Measurements from ENCODE around the gene RBFOX1.

Gene RBFOX1

GRCh38 chr16:7335991-7336634, 3.5 kb downstream of the RBFOX1 start:
- DNase-seq = no peak

DNA sequence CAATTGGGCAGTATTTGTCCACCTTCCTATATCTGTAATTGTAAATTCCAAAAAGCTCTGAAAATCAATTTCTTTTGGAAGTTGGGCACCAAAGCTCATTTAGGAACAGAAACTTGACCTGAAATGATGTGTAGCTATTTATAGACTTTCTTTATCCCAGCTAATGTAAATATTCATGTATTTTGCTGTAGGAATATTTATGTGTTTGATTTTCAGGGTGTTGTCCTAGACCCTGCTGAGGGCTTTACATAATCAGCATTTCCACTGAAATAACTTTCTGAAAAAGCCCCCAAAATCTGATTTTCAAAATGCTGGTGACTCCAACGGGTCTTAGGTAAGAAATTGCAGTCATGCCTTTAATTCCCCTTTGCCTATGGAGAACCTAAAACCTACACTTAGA, 4.1 kb downstream of the RBFOX1 start:
- no peak for DNase-seq

DNA sequence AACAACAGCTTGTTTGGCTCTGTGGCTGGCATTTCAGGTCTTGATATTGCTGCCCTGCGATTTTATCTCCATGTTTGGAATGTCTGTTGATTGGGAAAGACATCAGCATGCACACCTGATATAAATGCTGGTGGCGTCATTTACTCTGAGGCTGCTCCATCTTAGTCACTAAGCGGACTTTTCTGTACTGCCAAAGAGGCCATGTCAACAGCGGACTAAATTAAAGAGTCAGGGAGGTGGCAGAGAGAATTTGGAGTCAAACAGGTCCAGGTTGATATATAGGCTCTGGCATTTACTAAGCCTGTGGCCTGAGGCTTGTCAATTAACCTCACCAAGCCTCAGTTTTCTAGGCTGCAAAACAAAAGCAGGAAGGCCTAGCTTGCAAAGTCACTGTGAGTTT, 6.2 kb downstream of the RBFOX1 start:
- no peak for DNase-seq

DNA sequence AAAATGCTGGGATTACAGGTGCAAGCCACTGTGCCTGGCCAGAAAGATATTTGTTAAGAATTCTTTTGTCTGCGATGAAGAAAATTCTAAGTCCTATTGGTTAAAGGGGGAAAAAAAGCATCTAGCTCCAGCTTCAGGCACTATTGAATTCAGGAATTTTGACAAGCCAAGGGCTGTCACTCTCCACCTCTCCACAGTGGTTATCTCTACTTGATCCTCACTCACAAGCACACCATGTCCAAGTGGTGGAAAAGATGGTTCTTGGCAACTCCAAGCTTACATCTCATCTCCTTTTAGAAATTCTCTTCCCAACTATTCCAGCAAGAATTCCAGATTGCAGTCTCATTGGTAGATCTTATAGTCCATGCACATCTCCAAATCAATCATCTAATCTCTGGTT, 7.1 kb downstream of the RBFOX1 start:
- no peak for DNase-seq

DNA sequence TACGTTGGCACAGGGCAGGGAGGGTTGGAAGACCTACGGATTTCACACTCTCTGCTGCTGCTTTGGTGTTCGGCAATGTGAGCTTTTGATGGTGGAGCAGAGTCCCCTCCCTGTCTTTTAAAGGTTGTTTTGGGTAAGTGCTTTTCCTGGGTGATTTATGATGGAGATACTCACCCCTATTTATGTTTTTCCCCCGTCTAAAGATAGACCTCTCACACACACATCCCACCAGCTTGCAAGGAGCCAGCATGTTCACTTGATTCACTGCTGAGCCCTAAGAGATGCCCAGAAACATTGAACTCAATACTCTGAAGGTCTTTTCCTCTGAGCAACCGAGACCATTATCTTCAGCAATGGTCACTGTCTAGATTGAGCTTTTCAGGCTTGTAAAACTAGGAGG, 8.3 kb downstream of the RBFOX1 start:
- no peak for DNase-seq

DNA sequence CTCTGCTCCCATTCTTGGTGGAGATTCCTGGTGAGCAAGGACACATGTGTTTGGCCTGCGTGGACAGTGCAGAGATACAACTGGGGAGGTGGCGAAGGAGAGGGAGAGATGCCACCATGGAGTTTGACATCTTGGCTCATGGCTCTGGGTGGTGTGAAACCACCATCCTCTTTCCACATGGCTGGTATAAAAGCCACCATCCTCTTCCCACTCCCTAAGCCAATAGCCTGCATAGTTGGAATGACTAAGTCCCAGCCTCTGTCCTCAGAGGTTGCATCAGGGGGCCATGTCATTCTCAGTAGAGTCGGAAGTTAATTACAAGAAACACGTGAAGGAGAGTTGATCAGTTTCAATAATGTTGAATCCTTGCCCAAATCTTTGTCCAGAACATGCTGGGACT, 10.0 kb downstream of the RBFOX1 start:
- DNase-seq = no peak

DNA sequence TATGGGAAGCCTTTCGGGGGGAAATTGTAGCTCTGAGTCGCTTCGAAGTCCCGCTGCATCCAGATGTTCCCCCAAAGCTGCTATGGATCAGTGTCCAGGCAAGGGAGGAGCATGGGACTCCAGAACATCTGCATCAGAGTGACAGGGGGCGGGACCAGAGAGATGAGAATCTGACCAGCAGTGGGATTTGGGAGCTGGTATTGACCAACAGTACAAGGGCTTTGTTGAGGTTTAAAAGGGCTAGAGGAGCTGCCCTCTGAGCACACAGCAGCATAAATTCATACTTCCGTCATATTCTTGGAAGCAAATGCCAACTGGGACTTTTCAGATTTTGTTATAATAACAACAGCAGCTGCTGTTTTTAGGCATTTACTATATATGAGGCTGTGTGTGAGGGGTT, 10.6 kb downstream of the RBFOX1 start:
- no peak for DNase-seq

- no peak for DNase-seq
These were observed 12.5 kb downstream of the RBFOX1 start for GRCh38 chr16:7344830-7345780.

GRCh38 chr16:7350806-7351205, 18.2 kb downstream of the RBFOX1 start:
- DNase-seq = no peak

DNA sequence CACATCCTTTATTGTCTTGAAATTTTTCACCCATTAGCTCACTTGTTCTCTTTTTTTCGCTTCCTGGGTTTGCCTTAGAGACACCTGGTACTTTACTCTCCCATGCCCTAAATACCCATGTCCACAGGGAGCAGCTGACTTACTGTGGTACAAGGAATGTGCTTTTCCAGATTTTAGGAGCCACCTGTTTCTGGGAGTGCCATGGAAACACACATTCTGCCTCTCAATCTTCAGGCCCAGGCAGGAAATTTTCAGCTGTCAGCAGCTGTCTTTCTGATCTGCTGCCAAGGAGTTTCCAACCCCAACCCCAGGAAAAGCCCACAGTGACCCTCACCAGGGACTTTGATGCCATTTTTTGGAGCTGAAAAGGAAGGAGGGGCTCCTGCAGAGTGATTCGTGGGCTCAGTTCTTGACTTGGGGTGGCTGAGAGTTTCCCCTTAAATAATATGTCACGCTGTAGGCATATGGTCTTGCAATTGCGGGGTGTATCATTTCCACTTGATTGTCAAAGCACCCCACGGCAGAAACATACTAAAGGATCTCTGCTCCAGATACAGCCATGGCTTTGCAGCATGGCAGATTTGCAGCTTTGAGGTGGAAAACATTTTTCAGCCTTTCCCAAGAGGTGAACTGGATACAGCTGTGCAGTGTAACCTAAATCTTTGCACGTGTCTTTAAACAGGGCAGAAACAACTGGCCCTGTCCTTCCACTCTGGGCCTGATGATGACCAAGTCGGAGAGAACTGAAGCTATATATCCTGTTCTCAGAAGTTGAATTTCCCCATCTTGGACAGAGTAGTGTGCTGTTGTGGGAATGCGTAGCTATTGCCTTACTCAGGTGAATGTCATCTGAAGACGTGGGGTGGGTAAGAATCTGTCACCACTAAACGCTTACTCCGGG, 19.2 kb downstream of the RBFOX1 start:
- no peak for DNase-seq

GRCh38 chr16:7355758-7356157, 23.1 kb downstream of the RBFOX1 start:
- no peak for DNase-seq

DNA sequence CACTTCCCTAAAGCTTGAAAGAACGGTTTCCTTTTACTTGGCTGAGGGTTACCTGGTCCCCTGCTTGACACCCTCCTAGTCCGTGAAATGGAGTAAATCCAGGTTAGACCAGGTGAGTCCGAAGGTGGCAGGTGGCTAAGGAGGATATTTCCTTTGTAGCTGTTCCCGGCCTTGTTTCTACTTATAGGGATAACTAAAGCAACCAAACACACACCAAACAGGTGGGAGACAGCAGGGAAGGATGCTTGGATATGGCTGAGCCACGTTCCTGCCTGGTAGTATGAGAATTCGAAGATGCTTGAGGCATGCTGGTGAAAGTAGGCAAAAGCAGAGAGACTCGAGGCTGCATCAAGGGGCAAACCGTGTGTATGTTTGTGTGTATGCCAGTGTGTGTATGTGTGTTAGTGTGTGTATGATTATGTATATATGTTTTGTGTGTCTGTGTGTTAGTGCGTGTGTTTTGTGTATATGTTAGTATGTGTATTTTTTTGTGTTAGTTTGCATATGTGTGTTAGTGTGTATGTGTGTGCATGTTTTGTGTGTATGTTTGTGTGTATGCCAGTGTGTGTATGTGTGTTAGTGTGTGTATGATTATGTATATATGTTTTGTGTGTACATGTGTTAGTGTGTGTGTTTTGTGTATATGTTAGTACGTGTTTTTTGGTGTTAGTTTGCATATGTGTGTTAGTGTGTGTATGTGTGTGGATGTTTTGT, 28.9 kb downstream of the RBFOX1 start:
- no peak for DNase-seq

DNA sequence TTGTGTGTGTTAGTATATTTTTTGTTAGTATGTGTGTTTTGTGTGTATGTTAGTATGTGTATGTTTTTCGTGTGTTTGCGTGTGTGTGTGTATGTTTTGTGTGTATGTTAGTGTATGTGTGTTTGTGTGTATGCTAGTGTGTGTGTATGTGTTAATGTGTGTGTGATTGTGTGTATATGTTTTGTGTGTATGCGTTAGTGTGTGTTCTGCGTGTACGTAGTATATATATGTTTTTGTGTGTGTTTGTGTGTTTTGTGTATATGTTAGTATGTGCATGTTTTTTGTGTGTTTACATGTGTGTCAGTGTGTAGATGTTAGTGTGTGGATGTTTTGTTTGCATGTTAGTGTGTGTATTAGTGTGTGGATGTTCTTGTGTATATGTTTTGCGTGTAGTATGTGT, 29.6 kb downstream of the RBFOX1 start:
- DNase-seq = no peak

DNA sequence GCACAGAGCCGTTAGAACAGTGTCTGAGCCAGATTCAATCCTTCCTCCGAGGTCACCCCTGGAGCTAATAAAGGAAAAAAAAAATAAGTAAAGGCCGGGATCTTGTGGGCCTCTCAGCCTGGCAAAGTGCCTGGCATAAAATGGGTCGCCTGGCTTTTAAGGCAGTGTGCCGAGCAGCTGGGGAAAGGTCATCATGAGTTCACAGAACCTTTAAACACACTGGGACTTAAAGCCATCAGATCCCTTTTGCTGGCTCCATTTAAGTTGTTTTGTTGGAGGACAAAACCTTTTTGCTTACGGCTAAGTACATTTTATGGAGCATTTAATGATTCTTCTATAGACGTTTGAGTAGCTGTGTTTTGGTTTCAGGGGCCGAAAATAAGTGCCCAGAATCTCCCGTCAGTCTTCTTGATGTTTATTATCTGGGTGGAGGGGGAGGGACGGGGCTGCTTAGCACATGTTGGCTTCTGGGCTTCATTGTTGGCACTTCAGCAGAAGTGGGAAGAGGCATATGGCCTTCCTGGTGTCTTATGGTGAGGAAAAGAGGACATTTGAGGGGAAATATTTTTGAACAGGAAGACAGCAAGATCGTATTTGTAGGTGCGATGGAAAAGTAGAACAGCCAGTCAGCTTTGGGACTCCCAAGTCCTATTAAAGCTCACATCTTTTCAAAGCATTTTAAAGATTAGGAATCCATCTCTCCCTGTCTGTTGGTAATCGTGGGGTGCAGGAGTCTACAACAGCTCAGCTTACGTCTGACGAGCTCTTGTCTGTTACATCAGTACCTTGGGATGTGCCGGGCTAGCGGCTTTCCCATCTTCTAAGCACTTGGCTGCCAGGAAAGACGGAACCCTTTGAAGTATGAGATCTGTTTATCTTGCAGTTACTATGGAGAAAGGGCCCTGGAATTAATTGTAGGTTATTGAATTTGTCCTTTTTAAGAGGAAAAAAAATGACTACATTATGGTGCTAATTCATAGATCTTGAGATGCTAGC, 31.1 kb downstream of the RBFOX1 start:
- DNase-seq = no peak

GRCh38 chr16:7366041-7366440, 33.4 kb downstream of the RBFOX1 start:
- DNase-seq = no peak

- no peak for DNase-seq
These were observed 34.6 kb downstream of the RBFOX1 start for GRCh38 chr16:7366993-7367880.

- DNase-seq = no peak
These were observed 36.6 kb downstream of the RBFOX1 start for GRCh38 chr16:7369204-7369603.

DNA sequence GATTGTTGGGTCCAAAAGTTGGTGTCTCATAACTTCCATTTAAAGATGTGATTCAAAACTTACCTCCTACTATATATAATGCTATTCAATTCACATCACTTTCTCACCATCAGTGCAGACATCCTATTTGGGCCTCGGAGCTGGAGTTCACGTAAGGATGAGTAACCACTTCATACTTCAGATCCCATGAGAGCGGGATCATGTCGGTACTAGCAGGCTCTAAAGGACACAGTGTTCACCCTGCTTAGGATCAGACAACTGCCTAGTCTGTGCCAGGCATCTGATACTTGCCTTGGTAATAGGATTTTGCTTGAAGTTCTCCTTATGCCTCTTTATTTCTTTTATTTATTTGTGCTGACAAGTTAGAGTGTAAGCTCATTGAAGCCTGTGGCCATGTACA, 39.5 kb downstream of the RBFOX1 start:
- no peak for DNase-seq

GRCh38 chr16:7373776-7374175, 41.1 kb downstream of the RBFOX1 start:
- no peak for DNase-seq

DNA sequence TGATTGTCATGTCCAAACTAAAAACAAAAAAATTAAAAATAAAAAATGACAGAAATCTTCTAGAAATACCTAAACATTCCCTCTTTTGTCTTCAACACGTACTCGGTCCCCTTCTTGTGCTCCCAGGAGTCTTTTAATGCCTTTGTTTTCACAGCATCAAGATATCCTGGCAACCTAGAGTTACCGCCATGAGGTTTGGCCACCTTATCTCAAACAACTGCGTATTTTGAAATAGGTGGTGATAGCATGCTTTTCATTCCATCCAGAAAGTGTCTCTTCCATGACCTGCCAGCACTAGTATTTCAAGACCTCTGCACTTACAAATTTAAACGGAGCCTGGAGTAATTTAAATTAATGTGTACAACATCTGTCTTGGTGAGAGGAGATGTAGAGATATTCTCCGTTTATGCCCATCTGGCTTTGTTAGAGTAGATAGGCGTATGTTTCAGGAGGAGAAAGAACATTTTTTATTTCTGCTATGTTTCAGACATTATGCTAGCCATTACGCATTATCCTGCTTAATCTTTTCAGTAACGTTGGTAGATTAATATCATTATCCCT, 42.0 kb downstream of the RBFOX1 start:
- no peak for DNase-seq

All from MV-4-11 (cell line).